Loucy (cell line): Measurements from ENCODE around the gene REEP6.

Source experiments
- H2AFZ ChIP-seq: fragments of 200-600 bp; sonication (generic); 2 replicates; pipeline ENCODE4 v1.6.0; 2016; ENCODE audit warnings: antibody characterized with exemption, mild to moderate bottlenecking, low read length, moderate library complexity
- H3F3A ChIP-seq: fragments of 200-600 bp; 2 replicates; pipeline ENCODE4 v1.6.0; 2016; ENCODE audit warnings: antibody characterized with exemption, low read depth, mild to moderate bottlenecking
- H3K27me3 ChIP-seq: fragments of 200-600 bp; sonication (generic); 2 replicates; pipeline ENCODE4 v1.6.1; 2014; ENCODE audit warnings: low read length, mild to moderate bottlenecking; ENCODE audit not compliant: insufficient read depth, poor library complexity, severe bottlenecking
- H3K36me3 ChIP-seq: fragments of 200-600 bp; sonication (generic); 2 replicates; pipeline ENCODE4 v1.6.1; 2016; ENCODE audit warnings: low read length; ENCODE audit not compliant: insufficient read depth
- H3K4me1 ChIP-seq: fragments of 200-600 bp; sonication (generic); 2 replicates; pipeline ENCODE4 v1.5.1; 2014; ENCODE audit warnings: low read length, mild to moderate bottlenecking; ENCODE audit not compliant: insufficient read depth, poor library complexity, severe bottlenecking
- H3K4me2 ChIP-seq: fragments of 200-600 bp; sonication (generic); 2 replicates; pipeline ENCODE4 v1.6.0; 2014; ENCODE audit warnings: antibody characterized with exemption, low read length, low read depth, mild to moderate bottlenecking; ENCODE audit not compliant: poor library complexity, severe bottlenecking
- H3K4me3 ChIP-seq: fragments of 200-600 bp; sonication (generic); 2 replicates; pipeline ENCODE4 v1.5.1; 2014; ENCODE audit warnings: low read length, mild to moderate bottlenecking, mixed read lengths; ENCODE audit not compliant: poor library complexity, severe bottlenecking
- H3K79me2 ChIP-seq: fragments of 200-600 bp; sonication (generic); 2 replicates; pipeline ENCODE4 v1.6.1; 2014; ENCODE audit warnings: low read length; ENCODE audit not compliant: insufficient read depth
- H3K9ac ChIP-seq: fragments of 200-600 bp; sonication (generic); 2 replicates; pipeline ENCODE4 v1.6.0; 2014; ENCODE audit warnings: mild to moderate bottlenecking, low read depth, low read length, moderate library complexity; ENCODE audit not compliant: poor library complexity, severe bottlenecking
- H3K9me2 ChIP-seq: fragments of 200-600 bp; sonication (generic); replicated peaks from 2 replicates; pipeline ENCODE4 v1.6.1; 2016; ENCODE audit warnings: low read depth, low read length, mixed read lengths
- H3K9me3 ChIP-seq: fragments of 200-600 bp; sonication (generic); 2 replicates; pipeline ENCODE4 v1.6.1; 2014; ENCODE audit warnings: mild to moderate bottlenecking, antibody characterized with exemption, low read length, low read depth; ENCODE audit not compliant: insufficient read depth
- H4K20me1 ChIP-seq: fragments of 200-600 bp; sonication (generic); 2 replicates; pipeline ENCODE4 v1.6.0; 2014; ENCODE audit warnings: antibody characterized with exemption, low read length, mild to moderate bottlenecking; ENCODE audit not compliant: insufficient read depth, poor library complexity, severe bottlenecking
- EZH2phosphoT487 ChIP-seq: fragments of 200-600 bp; IDR thresholded peaks from 2 replicates; pipeline ENCODE4 v1.6.1; 2018; ENCODE audit warnings: antibody characterized with exemption, mild to moderate bottlenecking, moderate library complexity, borderline replicate concordance
- TF ChIP-seq, protein P1 (sequence below): fragments of 200-600 bp; sonication (generic); conservative IDR thresholded peaks from 2 replicates; pipeline ENCODE4 v1.5.1; 2014; ENCODE audit warnings: mild to moderate bottlenecking, antibody characterized with exemption, low read length

Gene REEP6

DNA sequence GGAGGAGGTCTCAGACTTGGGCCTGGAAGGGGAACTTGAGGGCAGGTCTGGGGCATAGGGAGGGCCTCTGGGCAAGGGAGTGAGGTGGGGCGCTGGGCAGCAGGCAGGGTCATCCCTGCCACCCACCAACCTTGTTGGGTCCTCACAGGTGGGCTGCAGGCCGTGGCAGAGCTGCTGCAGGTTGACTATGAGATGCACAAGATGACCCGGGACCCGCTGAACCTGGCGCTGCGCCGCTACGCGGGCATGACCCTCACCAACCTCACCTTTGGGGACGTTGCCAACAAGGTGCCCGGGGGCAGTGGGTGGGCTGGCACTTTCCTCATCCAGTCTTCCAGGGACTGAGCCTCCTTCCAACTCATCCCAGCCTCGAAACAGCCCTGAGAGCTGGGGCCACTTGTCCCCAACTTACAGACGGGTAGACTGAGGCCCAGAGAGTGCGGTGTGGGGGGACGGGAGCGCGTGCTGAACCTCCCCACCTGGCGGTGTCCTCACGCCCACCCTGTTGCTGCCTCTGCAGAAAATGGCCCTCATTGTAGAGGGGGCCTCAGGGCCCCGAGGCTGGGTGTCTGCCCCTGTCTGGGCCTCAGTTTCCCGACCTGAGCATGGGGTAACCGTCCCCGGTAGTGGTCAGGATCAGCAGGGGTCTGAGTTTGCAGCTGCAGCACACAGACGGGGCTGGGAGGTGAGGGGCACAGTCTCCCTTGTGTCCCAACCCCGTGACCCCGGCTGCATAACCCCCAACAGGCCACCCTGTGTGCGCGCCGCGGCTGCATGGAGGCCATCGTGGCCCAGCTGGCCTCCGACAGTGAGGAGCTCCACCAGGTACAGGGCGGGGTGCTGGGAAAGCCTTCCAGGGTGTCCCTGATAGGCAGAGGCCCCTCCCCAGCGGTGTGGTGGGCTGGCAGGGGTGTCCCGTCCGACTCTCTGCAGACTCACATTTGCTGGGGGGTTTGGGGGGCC, 30.7 kb upstream of the REEP6 start:
- no peaks in the 10 kb centered on the region for H4K20me1 ChIP-seq
- peaks cover 4% of the 10 kb centered on the region for H3K4me1 ChIP-seq

DNA sequence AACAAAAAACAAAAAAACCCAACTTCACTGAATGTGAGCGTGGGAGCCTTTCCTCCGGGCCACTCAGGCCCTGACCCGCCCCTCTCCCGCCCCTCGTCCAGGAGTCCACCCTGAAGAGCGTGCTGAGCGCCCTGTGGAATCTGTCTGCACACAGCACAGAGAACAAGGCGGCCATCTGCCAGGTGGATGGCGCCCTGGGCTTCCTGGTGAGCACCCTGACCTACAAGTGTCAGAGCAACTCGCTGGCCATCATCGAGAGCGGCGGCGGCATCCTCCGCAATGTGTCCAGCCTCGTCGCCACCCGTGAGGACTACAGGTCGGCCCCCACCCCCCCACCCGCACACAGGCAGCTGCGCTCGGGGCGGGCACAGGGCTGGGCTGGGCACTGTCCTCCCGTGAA, 29.1 kb upstream of the REEP6 start:
- H3F3A ChIP-seq: no peaks in the 10 kb centered on the region
- no peaks in the 10 kb centered on the region for H4K20me1 ChIP-seq
- no peaks in the 10 kb centered on the region for H3K27me3 ChIP-seq
- H3K9me3 ChIP-seq: no peaks in the 10 kb centered on the region
- no peaks in the 10 kb centered on the region for H3K9me2 ChIP-seq
- no peaks in the 10 kb centered on the region for H3K79me2 ChIP-seq
- no peak overlapping the region for H2AFZ ChIP-seq
- H3K4me1 ChIP-seq: no peaks in the 10 kb centered on the region
- no peak overlapping the region for H3K4me3 ChIP-seq
- no peak overlapping the region for H3K4me2 ChIP-seq
- no peak overlapping the region for H3K9ac ChIP-seq
- H3K36me3 ChIP-seq: no peaks in the 10 kb centered on the region
- TF ChIP-seq, protein P1, sequence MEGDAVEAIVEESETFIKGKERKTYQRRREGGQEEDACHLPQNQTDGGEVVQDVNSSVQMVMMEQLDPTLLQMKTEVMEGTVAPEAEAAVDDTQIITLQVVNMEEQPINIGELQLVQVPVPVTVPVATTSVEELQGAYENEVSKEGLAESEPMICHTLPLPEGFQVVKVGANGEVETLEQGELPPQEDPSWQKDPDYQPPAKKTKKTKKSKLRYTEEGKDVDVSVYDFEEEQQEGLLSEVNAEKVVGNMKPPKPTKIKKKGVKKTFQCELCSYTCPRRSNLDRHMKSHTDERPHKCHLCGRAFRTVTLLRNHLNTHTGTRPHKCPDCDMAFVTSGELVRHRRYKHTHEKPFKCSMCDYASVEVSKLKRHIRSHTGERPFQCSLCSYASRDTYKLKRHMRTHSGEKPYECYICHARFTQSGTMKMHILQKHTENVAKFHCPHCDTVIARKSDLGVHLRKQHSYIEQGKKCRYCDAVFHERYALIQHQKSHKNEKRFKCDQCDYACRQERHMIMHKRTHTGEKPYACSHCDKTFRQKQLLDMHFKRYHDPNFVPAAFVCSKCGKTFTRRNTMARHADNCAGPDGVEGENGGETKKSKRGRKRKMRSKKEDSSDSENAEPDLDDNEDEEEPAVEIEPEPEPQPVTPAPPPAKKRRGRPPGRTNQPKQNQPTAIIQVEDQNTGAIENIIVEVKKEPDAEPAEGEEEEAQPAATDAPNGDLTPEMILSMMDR: no peak
- no peak for TF ChIP-seq EZH2phosphoT487

More for the DNA sequence above, 30.7 kb upstream of the REEP6 start:
- Histone ChIP-seq H3K4me2 (no peak overlapping the region), H3K4me3 (no peak overlapping the region), H3K36me3 (no peaks in the 10 kb centered on the region), H3K9ac (no peak overlapping the region), H3K9me2 (no peaks in the 10 kb centered on the region), H3K79me2 (no peaks in the 10 kb centered on the region), H3K9me3 (no peaks in the 10 kb centered on the region), H3K27me3 (no peaks in the 10 kb centered on the region), H2AFZ (no peak overlapping the region), H3F3A (no peaks in the 10 kb centered on the region)
- TF ChIP-seq, protein P1: no peak
- no peak for TF ChIP-seq EZH2phosphoT487

DNA sequence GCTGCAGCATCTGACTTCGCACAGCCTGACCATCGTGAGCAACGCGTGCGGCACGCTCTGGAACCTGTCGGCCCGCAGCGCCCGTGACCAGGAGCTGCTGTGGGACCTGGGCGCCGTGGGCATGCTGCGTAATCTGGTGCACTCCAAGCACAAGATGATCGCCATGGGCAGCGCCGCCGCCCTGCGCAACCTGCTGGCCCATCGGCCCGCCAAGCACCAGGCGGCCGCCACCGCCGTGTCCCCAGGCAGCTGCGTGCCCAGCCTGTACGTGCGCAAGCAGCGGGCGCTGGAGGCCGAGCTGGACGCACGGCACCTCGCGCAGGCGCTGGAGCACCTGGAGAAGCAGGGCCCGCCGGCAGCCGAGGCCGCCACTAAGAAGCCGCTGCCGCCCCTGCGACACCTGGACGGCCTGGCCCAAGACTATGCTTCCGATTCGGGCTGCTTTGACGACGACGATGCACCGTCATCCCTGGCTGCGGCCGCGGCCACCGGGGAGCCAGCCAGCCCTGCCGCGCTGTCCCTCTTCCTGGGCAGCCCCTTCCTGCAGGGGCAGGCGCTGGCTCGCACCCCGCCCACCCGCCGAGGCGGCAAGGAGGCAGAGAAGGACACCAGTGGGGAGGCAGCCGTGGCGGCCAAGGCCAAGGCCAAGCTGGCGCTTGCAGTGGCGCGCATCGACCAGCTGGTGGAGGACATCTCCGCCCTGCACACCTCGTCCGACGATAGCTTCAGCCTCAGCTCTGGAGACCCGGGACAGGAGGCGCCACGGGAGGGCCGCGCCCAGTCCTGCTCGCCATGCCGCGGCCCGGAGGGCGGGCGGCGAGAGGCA, 25.6 kb upstream of the REEP6 start:
- TF ChIP-seq, protein P1: no peak
- no peak for TF ChIP-seq EZH2phosphoT487
- Histone ChIP-seq H3K4me3 (no peak overlapping the region), H2AFZ (no peak overlapping the region), H4K20me1 (peaks cover under 1% of the 10 kb centered on the region), H3K79me2 (no peaks in the 10 kb centered on the region), H3F3A (no peaks in the 10 kb centered on the region), H3K4me2 (no peak overlapping the region), H3K9ac (no peak overlapping the region), H3K9me2 (no peaks in the 10 kb centered on the region), H3K36me3 (no peaks in the 10 kb centered on the region), H3K4me1 (no peaks in the 10 kb centered on the region), H3K9me3 (no peaks in the 10 kb centered on the region), H3K27me3 (no peaks in the 10 kb centered on the region)
